ENCODE data around the gene POMT1.
A peak's percentile ranks its signal among the peaks of the same experiment; 100 is the strongest.
"Not testable (repeated sequence)": the region's sequence is repeated elsewhere in the genome, so short reads cannot be mapped to it uniquely, and the experiment has no call there.

POMT1 gene

DNA sequence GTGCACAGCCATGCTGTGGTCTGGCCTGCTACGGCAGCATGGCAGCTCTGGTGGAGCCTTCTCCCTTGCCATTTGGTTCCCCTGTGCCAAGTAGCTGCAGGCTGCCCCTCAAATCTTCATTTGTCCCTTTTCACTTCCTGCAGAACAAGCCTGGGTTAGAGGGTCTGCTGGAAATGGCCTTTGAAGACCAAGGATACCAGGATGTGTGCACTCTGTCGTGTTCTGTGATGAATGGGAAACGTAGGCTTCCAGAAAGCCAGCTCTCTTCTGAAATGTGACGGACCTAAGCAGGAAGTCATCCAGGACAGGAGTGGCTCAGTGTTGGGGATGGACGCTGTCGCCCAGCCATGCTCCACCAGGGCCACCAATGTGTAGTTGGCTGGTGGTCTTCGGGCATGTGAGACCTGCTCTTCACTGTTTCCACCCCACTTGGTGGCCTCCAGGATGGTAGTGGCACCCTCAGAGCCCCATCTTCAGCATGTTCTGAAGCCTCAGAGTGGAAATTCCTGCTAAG lies 3.4 kb upstream of the POMT1 start:
- DNase-seq (ENCODE audit: low spot score), result no peak

DNA sequence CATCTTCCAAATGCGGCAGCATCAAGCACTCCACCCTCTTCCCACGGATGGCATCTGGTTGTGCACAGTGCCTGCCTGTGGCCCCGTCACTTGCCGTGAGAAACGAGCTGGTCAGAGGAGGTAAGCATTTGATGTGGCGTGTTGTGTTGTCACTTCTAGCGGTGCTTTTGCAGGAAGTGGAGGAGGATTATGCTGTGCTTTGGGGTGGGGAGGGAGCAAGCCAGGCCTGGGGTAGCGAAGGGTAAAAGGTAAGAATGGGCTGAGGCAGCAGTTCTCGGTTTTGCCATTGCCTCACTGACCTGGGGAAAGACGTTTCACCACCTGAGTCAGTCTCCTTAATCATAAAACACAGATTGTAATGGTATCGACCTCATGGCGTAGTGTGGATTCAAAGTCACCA lies 2.3 kb upstream of the POMT1 start:
- peak; percentile 47 for DNase-seq (ENCODE audit: low spot score)

DNA sequence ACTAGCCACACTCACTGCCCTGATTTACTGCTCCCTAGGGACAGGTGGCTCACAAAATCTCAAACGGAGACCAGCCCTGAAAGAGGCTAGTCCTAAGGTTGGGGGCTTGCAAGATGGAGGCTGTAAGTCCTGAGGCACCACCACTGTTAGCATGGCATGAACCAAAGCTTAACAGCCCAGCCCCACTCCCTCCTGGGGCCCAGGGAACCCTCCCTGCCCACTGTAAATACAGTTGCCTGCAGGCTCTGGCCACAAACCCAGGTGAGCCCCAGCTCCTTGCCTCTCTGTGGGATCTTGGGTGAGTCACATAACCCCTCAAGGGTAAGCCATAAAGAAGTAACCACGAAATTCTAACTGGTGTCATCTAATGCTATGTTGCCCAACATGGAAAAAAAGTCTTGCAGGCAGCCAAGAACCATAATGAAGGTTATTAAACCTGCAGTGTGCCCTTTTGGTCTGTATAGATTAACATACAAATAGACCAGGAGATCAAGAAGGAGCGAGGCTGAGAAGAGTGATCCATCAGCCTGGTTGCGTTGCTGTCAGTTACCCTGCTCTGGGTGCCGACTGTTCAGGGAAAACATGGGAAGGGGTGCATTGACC lies 1.7 kb upstream of the POMT1 start:
- no peak for DNase-seq (ENCODE audit: low spot score)

DNA sequence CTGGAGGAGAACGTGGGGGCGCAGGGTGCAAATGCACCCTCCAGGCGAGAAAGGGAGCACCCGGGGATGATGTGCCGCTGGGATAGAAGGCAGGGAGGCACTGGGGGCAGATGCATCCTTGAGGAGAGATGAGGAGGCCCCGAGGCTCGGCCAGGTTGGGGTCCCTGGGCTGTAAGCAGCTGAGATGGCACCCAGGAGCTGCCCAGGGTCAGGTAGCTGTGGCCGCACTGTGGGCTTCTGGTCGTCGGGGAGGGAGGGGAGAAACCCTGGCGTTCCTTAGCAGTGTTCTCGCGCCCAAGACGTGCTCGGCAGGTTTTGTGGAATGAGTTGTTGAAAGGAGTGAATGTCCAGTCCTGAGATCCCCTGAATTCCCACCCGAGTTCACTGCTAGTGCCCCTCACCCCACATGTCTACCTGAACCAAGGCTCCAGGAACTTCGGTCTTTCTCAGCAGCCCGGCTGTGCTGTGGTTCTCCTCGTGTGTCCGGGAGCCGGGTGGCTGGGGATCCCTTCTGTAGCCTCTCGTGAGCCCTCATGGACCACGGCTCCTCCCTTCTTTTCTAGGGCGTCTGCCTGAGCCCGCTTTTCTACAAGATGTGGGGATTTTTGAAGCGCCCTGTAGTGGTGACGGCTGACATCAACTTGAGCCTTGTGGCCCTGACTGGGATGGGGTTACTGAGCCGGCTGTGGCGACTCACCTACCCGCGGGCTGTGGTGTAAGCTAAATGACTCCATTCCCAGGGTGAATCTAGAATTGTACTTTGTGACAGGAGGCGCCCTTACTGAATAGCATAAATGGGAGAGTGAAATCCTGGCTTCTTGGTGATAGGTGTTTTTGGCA lies 1.1 kb downstream of the POMT1 start:
- no peak for DNase-seq (ENCODE audit: low spot score)

DNA sequence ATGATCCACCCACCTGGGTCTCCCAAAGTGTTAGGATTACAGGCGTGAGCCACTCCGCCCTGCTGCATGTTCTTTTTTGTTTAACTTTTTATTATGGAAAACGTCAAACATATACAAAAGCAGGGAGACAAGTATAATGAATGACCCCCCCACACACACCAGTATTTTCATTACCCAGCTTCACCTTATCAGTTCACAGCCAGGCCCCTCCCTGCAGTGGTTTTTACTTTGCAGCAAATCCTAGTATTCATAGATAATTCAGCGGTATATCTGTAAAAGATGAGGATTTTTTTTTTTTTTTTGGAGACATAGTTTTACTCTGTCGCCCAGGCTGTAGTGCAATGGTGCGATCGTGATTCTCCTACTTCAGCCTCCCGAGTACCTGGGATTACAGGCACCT lies 2.3 kb downstream of the POMT1 start:
- no peak for DNase-seq (ENCODE audit: low spot score)

DNA sequence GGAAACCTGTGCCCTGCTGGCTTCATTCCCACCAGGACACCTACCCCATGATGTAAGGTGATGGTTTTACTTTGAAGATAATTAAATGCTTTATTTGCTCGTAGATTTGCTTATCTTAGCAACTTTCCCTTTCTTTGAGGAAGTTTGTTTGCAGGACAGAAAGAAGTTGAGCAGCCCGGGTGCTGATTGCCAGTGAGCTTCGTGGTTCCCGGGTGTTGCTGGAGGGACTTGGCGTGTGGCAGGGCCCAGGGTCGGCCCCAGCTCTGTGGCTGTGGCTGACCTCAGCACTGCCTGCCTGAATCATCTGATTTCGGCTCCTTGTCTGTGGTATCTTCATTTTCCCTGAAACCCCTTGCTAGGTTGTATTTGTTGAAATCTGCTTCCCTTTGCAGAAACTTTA lies 8.7 kb downstream of the POMT1 start:
- DNase-seq (ENCODE audit: low spot score), result no peak

DNA sequence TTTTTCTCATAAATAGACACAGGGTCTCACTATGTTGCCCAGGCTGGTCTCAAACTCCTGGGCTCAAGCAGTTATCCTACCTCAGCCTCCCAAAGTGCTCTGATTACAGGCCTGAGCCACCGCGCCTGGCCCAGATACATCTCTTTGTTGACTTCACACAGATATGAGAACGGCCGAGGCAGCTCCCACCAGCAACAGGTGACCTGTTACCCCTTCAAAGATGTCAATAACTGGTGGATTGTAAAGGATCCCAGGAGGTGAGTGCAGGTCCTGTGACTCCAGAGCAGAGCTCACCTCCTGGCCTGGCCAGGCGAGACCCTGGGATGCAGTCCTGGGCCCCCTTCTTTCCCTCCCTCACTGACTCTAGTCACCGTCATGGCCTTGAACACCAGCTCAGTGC lies 9.2 kb downstream of the POMT1 start:
- no peak for DNase-seq (ENCODE audit: low spot score)

DNA sequence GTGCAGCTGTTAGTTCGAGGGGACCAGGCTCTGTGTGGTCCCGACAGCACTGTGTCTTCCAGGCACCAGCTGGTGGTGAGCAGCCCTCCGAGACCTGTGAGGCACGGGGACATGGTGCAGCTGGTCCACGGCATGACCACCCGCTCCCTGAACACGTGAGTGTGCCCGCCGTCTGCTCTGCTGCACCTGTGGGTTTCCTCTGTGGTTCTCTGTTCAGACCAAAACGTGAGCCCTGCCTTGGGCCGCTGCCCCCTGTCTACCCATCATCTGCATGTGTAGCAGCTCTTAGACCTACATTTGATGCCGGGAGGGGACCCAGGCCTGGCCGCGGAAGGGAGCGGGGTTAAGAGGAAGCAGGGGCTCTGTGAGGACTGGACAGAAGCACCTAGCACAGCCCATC lies 10.5 kb downstream of the POMT1 start:
- no peak for DNase-seq (ENCODE audit: low spot score)

DNA sequence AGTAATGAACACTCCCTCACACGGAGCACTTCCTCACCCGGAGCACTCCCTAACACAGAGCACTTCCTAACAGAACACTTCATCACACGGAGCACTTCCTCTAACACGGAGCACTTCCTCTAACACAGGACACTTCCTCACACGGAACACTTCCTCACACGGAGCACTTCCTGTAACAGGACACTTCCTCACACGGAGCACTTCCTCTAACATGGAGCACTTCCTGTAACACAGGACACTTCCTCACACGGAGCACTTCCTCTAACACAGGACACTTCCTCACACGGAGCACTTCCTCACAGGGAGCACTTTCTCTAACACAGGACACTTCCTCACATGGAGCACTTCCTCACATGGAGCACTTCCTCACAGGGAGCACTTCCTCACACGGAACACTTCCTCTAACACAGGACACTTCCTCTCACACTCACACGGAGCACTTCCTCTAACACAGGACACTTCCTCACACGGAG lies 12.9 kb downstream of the POMT1 start:
- not testable (repeated sequence) for DNase-seq (ENCODE audit: low spot score)

DNA sequence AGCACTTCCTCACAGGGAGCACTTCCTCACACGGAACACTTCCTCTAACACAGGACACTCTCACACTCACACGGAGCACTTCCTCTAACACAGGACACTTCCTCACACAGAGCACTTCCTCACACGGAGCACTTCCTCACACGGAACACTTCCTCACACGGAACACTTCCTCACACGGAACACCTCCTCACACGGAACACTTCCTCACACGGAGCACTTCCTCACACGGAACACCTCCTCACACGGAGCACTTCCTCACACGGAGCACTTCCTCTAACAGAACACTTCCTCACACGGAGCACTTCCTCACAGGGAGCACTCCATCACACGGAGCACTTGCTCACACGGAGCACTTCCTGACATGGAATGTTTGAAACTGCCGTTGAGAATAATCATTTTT lies 13.4 kb downstream of the POMT1 start:
- no peak for DNase-seq (ENCODE audit: low spot score)

DNA sequence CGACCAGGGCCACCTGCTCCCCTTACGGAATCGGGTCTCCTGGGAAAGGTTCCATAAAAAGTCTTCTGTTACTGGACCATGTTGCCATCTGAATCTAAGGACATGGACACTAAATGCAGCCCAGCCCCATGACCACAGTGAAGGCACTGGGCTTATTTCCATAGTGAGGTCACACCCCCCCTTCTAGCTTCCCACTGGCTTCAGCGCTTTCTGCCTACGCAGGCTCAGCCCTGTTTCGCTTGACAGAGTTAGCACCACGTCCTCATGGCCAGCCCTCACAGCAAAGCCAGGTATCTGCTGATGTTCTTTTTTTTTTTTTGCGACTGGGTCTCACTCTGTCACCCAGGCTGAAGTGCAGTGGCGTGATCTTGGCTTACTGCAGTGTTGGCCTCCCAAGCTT lies 14.2 kb downstream of the POMT1 start:
- DNase-seq (ENCODE audit: low spot score), result no peak

DNA sequence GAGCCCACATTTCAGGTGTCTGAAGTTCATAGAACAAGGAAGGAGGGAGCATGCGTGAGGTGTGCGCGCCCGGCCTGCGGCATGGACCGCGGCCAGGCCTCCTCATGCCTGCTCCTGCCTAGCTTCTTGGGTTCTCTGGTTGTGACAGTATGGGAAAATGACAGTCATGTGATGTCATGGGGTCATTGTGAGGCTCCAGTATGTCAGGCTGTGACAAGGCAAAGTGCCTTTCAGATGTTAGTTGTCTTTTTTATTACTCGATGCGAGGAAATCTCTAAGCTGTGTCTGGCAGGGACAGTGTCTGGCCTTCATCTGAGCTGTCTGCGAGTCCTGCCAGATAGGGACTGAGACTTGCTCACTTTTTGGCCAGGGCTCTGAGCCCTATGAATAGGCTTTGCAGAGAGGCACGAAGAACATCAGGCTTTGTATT lies 15.1 kb downstream of the POMT1 start:
- DNase-seq (ENCODE audit: low spot score), result peak; percentile 70

DNA sequence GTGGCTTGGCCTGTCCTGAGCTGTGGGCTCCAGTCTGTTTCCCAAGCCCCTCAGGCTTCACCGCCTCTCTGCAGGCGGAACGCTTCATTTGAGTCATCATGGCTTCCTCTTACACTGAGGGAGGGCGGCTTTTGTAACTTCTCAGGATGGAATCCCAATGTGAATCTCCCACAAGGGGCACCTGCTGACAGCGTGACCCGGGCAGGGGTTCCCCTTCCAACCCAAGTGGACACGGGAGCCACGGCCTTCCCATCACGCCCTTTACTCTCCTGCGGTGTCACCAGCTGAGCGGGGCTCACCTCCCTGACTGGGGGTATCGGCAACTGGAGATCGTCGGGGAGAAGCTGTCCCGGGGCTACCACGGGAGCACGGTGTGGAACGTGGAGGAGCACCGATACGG lies 15.8 kb downstream of the POMT1 start:
- no peak for DNase-seq (ENCODE audit: low spot score)

DNA sequence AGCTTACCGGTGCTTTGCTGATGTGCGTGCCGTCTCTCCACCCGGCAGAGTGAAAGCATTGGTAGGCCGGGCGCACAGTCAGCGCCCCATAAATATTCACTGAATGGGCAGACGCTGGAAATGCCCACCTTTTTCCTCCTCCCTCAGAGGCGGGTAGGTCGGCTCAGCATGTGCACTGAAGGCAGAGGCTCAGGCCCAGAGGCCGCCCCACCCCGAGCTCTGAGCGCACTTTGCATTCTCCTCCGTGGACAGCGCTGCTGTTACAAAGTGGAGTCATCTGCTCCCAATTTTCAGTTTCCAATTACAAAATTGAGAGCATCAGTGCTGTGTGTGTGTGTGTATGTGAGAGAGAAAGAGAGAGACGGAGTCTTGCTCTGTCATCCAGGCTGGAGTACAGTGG lies 17.8 kb downstream of the POMT1 start:
- no peak for DNase-seq (ENCODE audit: low spot score)

DNA sequence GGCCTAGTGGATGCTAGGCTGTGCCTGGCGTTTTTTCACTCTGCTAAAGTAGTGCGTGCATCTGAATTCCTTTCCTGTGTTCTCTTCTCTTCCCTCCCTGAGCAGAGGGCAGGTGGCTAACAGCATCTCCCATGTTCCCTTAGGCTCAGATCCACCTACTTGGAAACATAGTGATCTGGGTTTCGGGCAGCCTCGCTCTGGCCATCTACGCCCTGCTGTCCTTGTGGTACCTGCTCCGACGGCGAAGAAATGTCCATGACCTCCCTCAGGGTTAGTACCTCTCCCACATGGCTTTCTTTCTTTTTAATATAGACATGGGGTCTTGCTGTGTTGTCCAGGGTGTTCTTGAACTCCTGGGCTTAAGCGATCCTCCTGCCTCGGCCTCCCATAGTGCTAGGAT lies 18.5 kb downstream of the POMT1 start:
- DNase-seq (ENCODE audit: low spot score), result no peak

DNA sequence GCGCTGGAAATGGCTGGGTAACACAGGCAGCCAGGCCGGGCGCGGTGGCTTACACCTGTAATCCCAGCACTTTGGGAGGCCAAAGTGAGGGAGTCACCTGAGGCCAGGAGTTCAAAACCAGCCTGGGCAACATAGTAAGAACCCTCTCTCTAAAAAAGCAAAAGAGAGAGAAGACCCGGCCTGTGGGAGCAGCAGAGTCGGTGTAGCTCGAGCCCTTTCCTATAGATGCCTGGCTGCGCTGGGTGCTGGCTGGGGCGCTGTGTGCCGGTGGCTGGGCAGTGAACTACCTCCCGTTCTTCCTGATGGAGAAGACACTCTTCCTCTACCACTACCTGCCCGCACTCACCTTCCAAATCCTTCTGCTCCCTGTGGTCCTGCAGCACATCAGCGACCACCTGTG lies 19.1 kb downstream of the POMT1 start:
- DNase-seq (ENCODE audit: low spot score), result no peak

DNA sequence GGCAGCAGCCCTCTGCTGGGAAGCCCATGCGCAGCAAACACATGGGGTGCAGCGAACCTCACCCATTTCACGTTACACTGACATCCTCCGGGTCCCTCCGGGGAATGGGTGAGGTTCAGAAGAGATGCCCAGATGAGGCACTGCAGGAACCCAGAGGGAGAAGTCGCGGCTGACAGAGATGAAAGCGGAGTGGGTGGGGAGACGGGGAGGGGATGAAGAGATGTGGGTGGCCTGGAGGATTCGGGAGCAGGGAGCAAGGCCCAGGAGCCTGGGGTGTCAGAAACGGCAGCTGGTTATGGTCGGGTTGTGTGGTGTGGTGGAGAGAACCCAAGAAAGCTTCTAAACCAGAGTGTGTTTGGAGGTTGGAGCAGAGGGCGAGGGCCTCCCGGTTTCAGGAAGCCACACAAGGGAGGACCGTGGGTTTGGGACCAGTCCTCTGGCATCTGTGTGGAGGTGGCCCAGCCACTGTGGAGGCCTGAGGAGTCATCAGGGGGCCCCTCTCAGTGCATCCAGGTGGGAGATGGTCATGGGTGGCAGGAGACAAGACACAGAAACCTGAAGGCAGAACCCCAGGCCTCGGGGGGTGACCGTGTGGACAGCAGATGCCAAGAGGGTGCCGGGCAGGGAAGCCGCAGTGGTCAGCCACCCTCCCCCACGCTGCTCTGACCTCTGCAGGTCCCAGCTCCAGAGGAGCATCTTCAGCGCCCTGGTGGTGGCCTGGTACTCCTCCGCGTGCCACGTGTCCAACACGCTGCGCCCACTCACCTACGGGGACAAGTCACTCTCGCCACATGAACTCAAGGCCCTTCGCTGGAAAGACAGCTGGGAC lies 19.8 kb downstream of the POMT1 start:
- no peak for DNase-seq (ENCODE audit: low spot score)

DNA sequence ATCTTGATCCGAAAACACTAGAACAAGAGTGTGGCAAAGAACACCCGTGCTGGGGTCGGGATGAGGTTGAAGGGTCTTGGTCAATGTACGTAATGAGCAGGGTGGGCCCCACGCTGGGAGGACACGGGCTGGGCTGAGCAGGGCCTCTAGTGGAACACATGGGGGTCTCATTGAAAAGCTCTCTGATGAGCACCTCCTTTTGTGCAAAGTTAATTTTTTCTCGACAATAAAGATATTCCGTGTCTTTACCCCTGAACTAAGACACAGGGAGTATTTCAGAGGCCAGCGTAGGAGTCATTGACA lies 20.3 kb downstream of the POMT1 start:
- DNase-seq (ENCODE audit: low spot score), result no peak

DNA sequence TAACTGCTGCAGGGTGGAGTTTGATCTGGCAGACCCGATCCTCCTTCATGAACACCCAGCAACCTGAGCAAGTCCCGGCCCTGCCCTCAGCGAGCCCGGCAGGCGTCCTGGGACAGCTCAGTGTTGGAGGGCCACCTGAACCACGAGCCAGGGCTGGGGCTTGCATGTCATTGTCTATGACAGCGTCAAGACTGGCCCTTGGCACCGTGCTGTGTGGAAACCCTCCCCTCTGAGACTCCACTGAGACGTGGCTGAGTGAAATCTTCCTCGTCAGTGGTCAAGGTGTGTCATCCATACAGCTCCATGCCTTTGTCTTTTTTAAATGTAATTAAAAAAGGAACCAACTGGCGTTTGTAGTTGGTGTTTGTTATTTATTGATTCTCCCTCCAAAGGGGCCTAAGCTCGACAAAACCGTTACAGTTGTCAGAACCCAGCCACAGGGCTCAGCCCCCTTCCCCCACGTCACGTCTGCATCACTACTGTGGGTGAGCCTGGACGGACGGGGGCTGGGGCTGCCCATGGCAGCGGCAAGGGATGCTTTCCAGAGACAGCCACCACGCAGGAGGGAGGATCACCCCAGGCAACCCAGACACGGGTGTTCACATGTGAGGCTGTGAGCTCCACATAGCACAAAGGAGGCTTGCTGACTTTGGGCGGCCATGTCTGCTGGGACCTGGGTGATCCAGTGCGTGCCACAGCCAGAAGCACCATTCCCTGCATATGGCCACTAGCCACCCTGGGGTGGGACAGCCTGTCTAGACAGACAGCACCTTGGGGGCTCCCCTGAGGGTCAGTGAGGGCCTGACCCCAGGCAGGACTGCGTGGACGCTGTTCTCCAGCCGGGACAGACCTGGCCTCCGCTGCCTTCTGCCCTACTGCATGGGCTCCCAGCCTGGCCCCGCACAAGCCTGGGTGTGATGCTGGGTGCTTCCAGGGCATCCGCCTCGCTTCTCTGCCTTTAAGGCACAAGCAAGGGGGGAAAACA lies 21.0 kb downstream of the POMT1 start:
- no peak for DNase-seq (ENCODE audit: low spot score)

DNA sequence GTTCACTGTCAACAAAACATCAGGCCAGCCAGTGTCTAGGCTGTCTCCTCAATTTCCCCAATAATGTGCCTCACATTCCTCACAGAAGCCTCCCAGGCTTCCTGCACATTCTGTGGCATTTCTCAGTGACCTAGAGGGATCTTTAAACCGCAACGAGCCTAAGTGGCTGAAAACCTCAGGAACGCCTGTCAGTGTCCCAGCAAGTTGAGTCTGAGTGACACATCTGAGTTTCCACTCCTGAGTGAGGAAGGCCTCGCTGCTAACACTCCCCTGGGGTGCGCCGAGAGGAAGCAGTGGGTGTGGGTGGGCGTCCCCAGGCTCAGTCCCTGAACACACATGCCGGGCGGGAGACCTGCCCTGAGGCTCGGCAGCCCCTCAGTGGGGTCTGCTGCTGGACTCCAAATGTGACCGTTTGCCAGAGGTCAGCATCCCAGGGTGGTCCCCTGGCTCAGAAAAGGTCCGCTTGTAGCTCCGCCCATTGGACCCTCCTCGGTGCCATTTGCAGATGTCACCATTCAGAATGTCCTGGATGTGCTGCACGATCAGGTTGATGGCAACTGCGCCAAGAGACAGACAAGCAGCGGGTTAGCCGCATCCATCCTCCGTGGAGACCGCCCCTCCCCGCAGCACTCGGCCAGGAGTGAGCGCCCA lies 22.1 kb downstream of the POMT1 start:
- no peak for DNase-seq (ENCODE audit: low spot score)

All from Ammon's horn (tissue), 1 donor.